GM23338 (cell line): ENCODE data around the gene PDE7B. TPM values are rescaled to one million over a fixed set of nuclear protein-coding genes. Genes with fewer than 3 reads are reported as not detected.
A peak's percentile ranks its signal among the peaks of the same experiment; 100 is the strongest.

Source experiments
- ATAC-seq: fragments of 200-7000 bp; cut with Tn5 transposase; 3 replicates; pipeline ENCODE4 v1.9.1; 2020
- DNase-seq: peaks from one replicate; pipeline ENCODE4 v3.0.0-alpha.2; 2015; ENCODE audit warnings: low spot score
- H2AFZ ChIP-seq: fragments of 200-600 bp; sonication (generic); 2 replicates; pipeline ENCODE4 v1.8.0; 2016; ENCODE audit warnings: antibody characterized with exemption, mild to moderate bottlenecking, moderate library complexity
- H3F3A ChIP-seq: fragments of 200-600 bp; sonication (generic); replicated peaks from 2 replicates; pipeline ENCODE4 v1.8.0; 2017; ENCODE audit warnings: antibody characterized with exemption, mixed run types, low read depth
- H3K27ac ChIP-seq: fragments of 200-600 bp; sonication (generic); 2 replicates; pipeline ENCODE4 v1.6.1; 2016; ENCODE audit warnings: low read depth
- H3K27me3 ChIP-seq: fragments of 200-600 bp; sonication (generic); 2 replicates; pipeline ENCODE4 v1.8.0; 2016; ENCODE audit warnings: mild to moderate bottlenecking, mixed run types, moderate library complexity; ENCODE audit not compliant: insufficient read depth
- H3K36me3 ChIP-seq: fragments of 200-600 bp; sonication (generic); 2 replicates; pipeline ENCODE4 v1.8.0; 2016; ENCODE audit warnings: mild to moderate bottlenecking; ENCODE audit not compliant: insufficient read depth
- H3K4me1 ChIP-seq: fragments of 200-600 bp; sonication (generic); 2 replicates; pipeline ENCODE4 v1.8.0; 2016; ENCODE audit warnings: mild to moderate bottlenecking, moderate library complexity; ENCODE audit not compliant: insufficient read depth
- H3K4me2 ChIP-seq: fragments of 200-600 bp; sonication (generic); 2 replicates; pipeline ENCODE4 v1.7.1; 2017; ENCODE audit warnings: mixed run types
- H3K4me3 ChIP-seq: fragments of 200-600 bp; sonication (generic); 2 replicates; pipeline ENCODE4 v1.6.1; 2016; ENCODE audit warnings: mixed run types
- H3K79me2 ChIP-seq: fragments of 200-600 bp; sonication (generic); replicated peaks from 2 replicates; pipeline ENCODE4 v1.8.0; 2017; ENCODE audit warnings: mild to moderate bottlenecking; ENCODE audit not compliant: insufficient read depth
- H3K9me2 ChIP-seq: fragments of 200-600 bp; sonication (generic); 2 replicates; pipeline ENCODE4 v1.8.0; 2017; ENCODE audit not compliant: insufficient read depth
- H4K20me1 ChIP-seq: fragments of 200-600 bp; sonication (generic); replicated peaks from 2 replicates; pipeline ENCODE4 v1.8.0; 2017; ENCODE audit warnings: mild to moderate bottlenecking; ENCODE audit not compliant: insufficient read depth
- H3K27ac Mint-ChIP-seq: 2 replicates; pipeline ENCODE4 v1.8.0; 2020; ENCODE audit warnings: inconsistent platforms, mild to moderate bottlenecking, moderate library complexity, mixed read lengths
- H3K27me3 Mint-ChIP-seq: 3 replicates; pipeline ENCODE4 v1.8.0; 2022; ENCODE audit warnings: low read depth, mild to moderate bottlenecking, moderate library complexity, mixed read lengths, inconsistent platforms; ENCODE audit not compliant: insufficient read depth, poor library complexity
- H3K36me3 Mint-ChIP-seq: 3 replicates; pipeline ENCODE4 v1.8.0; 2021; ENCODE audit warnings: low read depth, mild to moderate bottlenecking, inconsistent platforms, moderate library complexity, mixed read lengths
- H3K4me1 Mint-ChIP-seq: 3 replicates; pipeline ENCODE4 v1.8.0; 2020; ENCODE audit warnings: mild to moderate bottlenecking, inconsistent platforms, mixed read lengths
- H3K4me3 Mint-ChIP-seq: 3 replicates; pipeline ENCODE4 v1.8.0; 2021; ENCODE audit warnings: moderate library complexity, mild to moderate bottlenecking, inconsistent platforms, mixed read lengths
- H3K9me3 Mint-ChIP-seq: 3 replicates; pipeline ENCODE4 v1.8.0; 2020; ENCODE audit warnings: moderate library complexity, mild to moderate bottlenecking, inconsistent platforms, mixed read lengths
- CREB1 ChIP-seq: fragments of 250-450 bp; sonication (Bioruptor Pico); IDR thresholded peaks from 2 replicates; pipeline ENCODE4 v1.5.0; 2020; ENCODE audit warnings: low read depth, mild to moderate bottlenecking, moderate library complexity
- CTCF ChIP-seq, 2 experiments: fragments of 200-600 bp in 1 of 2; sonication (generic) in 1 of 2; conservative IDR thresholded peaks; 2 replicates each; pipeline versions ENCODE4 v1.5.1 to v1.6.1; 2016 to 2017; ENCODE audit warnings: antibody characterized with exemption in 2 of 2, low read depth in 2 of 2, mild to moderate bottlenecking in 2 of 2, moderate library complexity in 1 of 2
- ETS1 ChIP-seq: IDR thresholded peaks from 2 replicates; pipeline ENCODE4 v1.6.1; 2016; ENCODE audit warnings: antibody characterized with exemption
- EZH2 ChIP-seq: fragments of 200-600 bp; sonication (generic); IDR thresholded peaks from one replicate; pipeline ENCODE4 v1.8.0; 2017; ENCODE audit warnings: antibody characterized with exemption, mild to moderate bottlenecking, low read depth; ENCODE audit not compliant: unreplicated experiment
- EZH2phosphoT487 ChIP-seq: fragments of 200-600 bp; sonication (generic); IDR thresholded peaks from one replicate; pipeline ENCODE4 v1.8.1; 2018; ENCODE audit warnings: antibody characterized with exemption; ENCODE audit not compliant: unreplicated experiment
- POLR2AphosphoS5 ChIP-seq: IDR thresholded peaks from 2 replicates; pipeline ENCODE4 v1.6.1; 2016; ENCODE audit warnings: antibody characterized with exemption, low read depth
- REST ChIP-seq: IDR thresholded peaks from one replicate; pipeline ENCODE4 v1.6.1; 2018; ENCODE audit warnings: antibody characterized with exemption; ENCODE audit not compliant: unreplicated experiment
- STAT1 ChIP-seq: IDR thresholded peaks from one replicate; pipeline ENCODE4 v1.6.1; 2016; ENCODE audit warnings: antibody characterized with exemption; ENCODE audit not compliant: unreplicated experiment
- ZNF114 ChIP-seq: fragments of 250-450 bp; sonication (Bioruptor Pico); IDR thresholded peaks from 2 replicates; pipeline ENCODE4 v1.5.0; 2020; ENCODE audit warnings: mild to moderate bottlenecking, moderate library complexity
- ZNF331 ChIP-seq: fragments of 250-450 bp; sonication (Bioruptor Pico); IDR thresholded peaks from 2 replicates; pipeline ENCODE4 v1.5.0; 2020; ENCODE audit warnings: low read depth, mild to moderate bottlenecking, moderate library complexity
- ZNF462 ChIP-seq: fragments of 250-450 bp; sonication (Bioruptor Pico); IDR thresholded peaks from 2 replicates; pipeline ENCODE4 v1.5.0; 2020; ENCODE audit warnings: mild to moderate bottlenecking, moderate library complexity
- polyA plus RNA-seq: library from polyadenylated mRNA; unstranded; fragments of >200 nt; fragmentation: Nextera tagmentation; extraction: Ambion mirVana; gene quantifications from 2 replicates; pipeline ENCODE4 v1.2.1, GENCODE V29; 2016
- total RNA-seq: library from RNA; depleted of rRNA; stranded (reverse); fragments of >200 nt; shearing (Covaris generic); gene quantifications from 2 replicates; pipeline ENCODE4 v1.2.3, GENCODE V29; 2014

Gene PDE7B
- total and polyA plus RNA-seq, 2 experiments from 2014 or later = 0.07 TPM; not detected in 1

DNA sequence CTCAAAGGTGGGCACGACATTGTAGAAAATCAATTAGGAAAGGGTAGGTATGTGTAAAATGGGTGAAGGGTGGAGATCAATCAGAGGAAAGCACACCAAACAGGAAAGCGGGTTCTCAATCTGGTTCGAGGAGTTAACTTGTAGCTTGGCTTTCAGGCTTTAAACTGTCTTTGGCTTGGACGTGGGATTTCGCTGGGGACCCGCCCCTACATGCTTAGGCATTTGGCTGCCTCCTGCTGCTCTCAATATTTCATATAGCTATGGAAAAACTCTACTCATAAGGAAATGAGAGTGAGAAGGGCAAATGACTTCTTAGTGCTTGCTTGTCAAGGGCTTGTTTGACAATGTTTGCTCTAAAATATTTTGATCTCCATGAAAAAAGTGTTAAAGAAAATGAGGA is 38.1 kb upstream of the PDE7B start (continued):
- no peak for TF ChIP-seq ZNF462
- TF ChIP-seq STAT1 = no peak

DNA sequence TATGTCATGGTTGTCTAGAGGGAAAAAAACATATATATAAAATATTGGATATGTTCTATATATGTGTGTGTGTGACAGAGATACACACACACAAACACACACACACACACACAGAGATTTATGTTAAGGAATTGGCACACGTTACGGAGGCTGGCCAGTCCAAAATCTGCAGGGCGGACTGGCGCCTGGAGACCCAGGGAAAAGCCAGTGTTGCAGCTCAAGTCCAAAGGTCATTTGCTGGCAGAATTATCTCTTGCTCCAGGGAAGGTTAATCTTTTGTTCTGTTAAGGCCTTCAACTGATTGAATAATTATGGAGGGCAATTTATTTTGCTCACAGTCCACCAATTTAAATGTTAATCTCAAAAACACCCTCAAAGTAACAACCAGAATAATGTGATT is 37.5 kb upstream of the PDE7B start:
- Histone ChIP-seq H4K20me1 (no peaks in the 10 kb centered on the region), H3K4me3 (no peak overlapping the region), H3K36me3 (no peaks in the 10 kb centered on the region), H3K79me2 (no peaks in the 10 kb centered on the region), H3F3A (no peaks in the 10 kb centered on the region), H2AFZ (no peak overlapping the region), H3K4me1 (peaks cover 24% of the 10 kb centered on the region), H3K27me3 (no peaks in the 10 kb centered on the region), H3K4me2 (no peak overlapping the region), H3K9me2 (peaks cover 7% of the 10 kb centered on the region; the same call in 1 of the 2 replicates), H3K27ac (no peak overlapping the region)
- peak overlapping the region; percentile 39; the same call in 1 of the 2 replicates for H3K27ac Mint-ChIP-seq
- no peak overlapping the region for H3K4me3 Mint-ChIP-seq
- ATAC-seq (no peak), DNase-seq (no peak)
- peaks cover 8% of the 10 kb centered on the region; the same call in 2 of the 3 replicates for H3K36me3 Mint-ChIP-seq
- peaks cover 6% of the 10 kb centered on the region; the same call in 2 of the 3 replicates for H3K9me3 Mint-ChIP-seq
- H3K27me3 Mint-ChIP-seq = peaks cover 4% of the 10 kb centered on the region
- H3K4me1 Mint-ChIP-seq = peaks cover 30% of the 10 kb centered on the region
- TF ChIP-seq CREB1 (CRISPR knock-in tag) = no peak
- TF ChIP-seq EZH2 = no peak
- TF ChIP-seq REST = no peak
- no peak for TF ChIP-seq ZNF114 (CRISPR knock-in tag)
- no peak for TF ChIP-seq EZH2phosphoT487
- no peak for TF ChIP-seq ZNF331 (CRISPR knock-in tag)
- no peak for TF ChIP-seq POLR2AphosphoS5
- TF ChIP-seq CTCF (conservative IDR thresholded peaks at IDR 0.05; ENCODE audit: low read depth in 2 of 2) = no peak
- TF ChIP-seq ETS1 = no peak
